HepG2 (cell line): ENCODE measurements around the gene ISG20L2. TPM values are rescaled to one million over a fixed set of nuclear protein-coding genes. Genes with fewer than 3 reads are reported as not detected.
A peak's percentile ranks its signal among the peaks of the same experiment; 100 is the strongest.

Experiments used
- AGO2 ChIP-seq: fragments of 200-400 bp; formaldehyde crosslinking; optimal IDR thresholded peaks from 2 replicates; pipeline ENCODE3; 2017; ENCODE audit warnings: mild to moderate bottlenecking, low read depth, low read length, moderate library complexity
- DR1 ChIP-seq: sonication (generic); formaldehyde crosslinking; IDR thresholded peaks from 2 replicates; pipeline ENCODE4 v1.8.0; 2021; ENCODE audit warnings: mild to moderate bottlenecking, missing genetic modification reagents, inconsistent platforms
- KAT7 ChIP-seq: IDR thresholded peaks from 2 replicates; pipeline ENCODE4 v1.6.1; 2018; ENCODE audit warnings: borderline replicate concordance, missing compliant biosample characterization
- KMT2A ChIP-seq: sonication (generic); formaldehyde crosslinking; IDR thresholded peaks from 2 replicates; pipeline ENCODE4 v1.4.0; 2020; ENCODE audit warnings: missing genetic modification reagents
- MTA3 ChIP-seq: sonication (generic); formaldehyde crosslinking; IDR thresholded peaks from 2 replicates; pipeline ENCODE4 v1.4.0; 2020; ENCODE audit warnings: missing genetic modification reagents
- ZNF337 ChIP-seq: sonication (generic); formaldehyde crosslinking; IDR thresholded peaks from 2 replicates; pipeline ENCODE4 v1.5.1; 2020; ENCODE audit warnings: missing genetic modification reagents, low read depth, mild to moderate bottlenecking, borderline replicate concordance
- ZNF430 ChIP-seq: sonication (generic); formaldehyde crosslinking; IDR thresholded peaks from 2 replicates; pipeline ENCODE4 v1.9.0; 2021; ENCODE audit warnings: mild to moderate bottlenecking, missing genetic modification reagents
- ZNF543 ChIP-seq: sonication (generic); formaldehyde crosslinking; IDR thresholded peaks from 2 replicates; pipeline ENCODE4 v1.4.0; 2020; ENCODE audit warnings: mild to moderate bottlenecking, missing genetic modification reagents
- ZNF75D ChIP-seq: sonication (generic); formaldehyde crosslinking; IDR thresholded peaks from 2 replicates; pipeline ENCODE4 v1.8.1; 2023; ENCODE audit warnings: missing genetic modification reagents, mild to moderate bottlenecking, borderline replicate concordance
- polyA plus RNA-seq, 8 experiments: library from polyadenylated mRNA; depleted of rRNA in 3 of 8; stranded (reverse) in 7 of 8; unstranded in 1 of 8; fragments of >200 nt; fragmentation: Illumina TruSeq in 4 of 8; extraction: Trizol in 4 of 8; gene quantifications; 2 replicates each; pipeline versions ENCODE4 v1.2.1 to v1.2.3, GENCODE V29; 2011 to 2016; ENCODE audit warnings: low read depth in 4 of 8, missing spikeins in 1 of 8, mixed read lengths in 1 of 8; ENCODE audit not compliant: insufficient read depth in 1 of 8
- total RNA-seq, 5 experiments: library from RNA; depleted of rRNA; stranded (reverse); fragments of >200 nt; fragmentation: Illumina TruSeq; extraction: Trizol; gene quantifications; 2 replicates each; pipeline ENCODE4 v1.2.3, GENCODE V29; 2016; ENCODE audit warnings: low read depth in 1 of 5
- TF ChIP-seq, protein P1 (sequence below): sonication (generic); formaldehyde crosslinking; IDR thresholded peaks from 2 replicates; pipeline ENCODE4 v1.9.0; 2021; ENCODE audit warnings: missing genetic modification reagents, mild to moderate bottlenecking, borderline replicate concordance
- TF ChIP-seq, protein P2 (sequence below): sonication (generic); formaldehyde crosslinking; IDR thresholded peaks from 2 replicates; pipeline ENCODE4 v1.5.1; 2020; ENCODE audit warnings: mild to moderate bottlenecking, moderate library complexity, missing genetic modification reagents
- TF ChIP-seq, protein P3 (sequence below): sonication (generic); formaldehyde crosslinking; IDR thresholded peaks from 2 replicates; pipeline ENCODE4 v1.4.0; 2020; ENCODE audit warnings: missing genetic modification reagents
- TF ChIP-seq, protein P4 (sequence below): sonication (generic); formaldehyde crosslinking; IDR thresholded peaks from 2 replicates; pipeline ENCODE4 v1.4.0; 2020; ENCODE audit warnings: missing genetic modification reagents, borderline replicate concordance
- TF ChIP-seq, protein P5 (sequence below): sonication (generic); formaldehyde crosslinking; IDR thresholded peaks from 2 replicates; pipeline ENCODE4 v1.4.0; 2020; ENCODE audit warnings: mild to moderate bottlenecking, low read depth, missing genetic modification reagents
- TF ChIP-seq, protein P6 (sequence below): sonication (generic); formaldehyde crosslinking; IDR thresholded peaks from 2 replicates; pipeline ENCODE4 v1.5.1; 2020; ENCODE audit warnings: missing genetic modification reagents, mild to moderate bottlenecking, borderline replicate concordance

The ISG20L2 gene
- total and polyA plus RNA-seq, 2 of the 13 experiments (the other 11 are each of a cell fraction or from before 2014, with no cell fraction given) = 19.8 to 21.3 TPM

DNA sequence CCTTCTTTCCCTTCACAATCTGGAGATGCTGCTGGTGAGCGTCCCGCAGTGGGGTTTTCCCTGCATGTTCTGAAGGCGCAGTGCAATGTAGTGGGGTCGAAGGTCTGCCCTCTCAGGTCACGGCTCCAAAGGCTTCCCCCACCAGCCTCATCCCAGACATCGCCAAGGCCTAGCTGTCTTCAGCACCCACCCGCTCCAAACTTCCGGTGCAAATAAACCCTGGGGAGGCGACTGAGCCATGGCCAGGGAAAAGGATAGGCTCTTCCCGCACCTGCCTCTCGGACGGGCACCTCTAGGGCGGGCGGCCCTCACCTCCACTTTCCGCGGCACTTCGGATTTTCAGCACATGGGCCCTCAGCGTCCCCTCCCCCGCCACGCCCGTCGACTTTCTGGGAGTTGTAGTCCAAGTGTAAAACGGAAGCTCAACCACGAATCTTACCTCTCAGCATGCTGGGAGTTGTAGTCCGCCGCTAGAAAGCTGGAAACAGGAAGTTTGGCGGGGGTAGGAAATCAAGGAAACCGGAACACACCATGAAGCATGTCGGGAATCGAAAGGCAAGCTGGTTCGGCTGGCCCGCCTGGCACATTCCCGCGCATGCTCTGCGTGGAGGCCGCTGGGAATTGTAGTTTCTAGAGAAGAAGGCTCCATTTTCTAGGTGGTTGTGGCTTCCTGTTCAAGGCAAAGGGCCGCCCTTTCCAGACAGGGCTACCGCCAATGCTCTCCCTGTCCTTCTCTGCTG, 12.3 kb upstream of the ISG20L2 start, which contains the start of gene MRPL24 (continued):
- TF ChIP-seq, protein P1, sequence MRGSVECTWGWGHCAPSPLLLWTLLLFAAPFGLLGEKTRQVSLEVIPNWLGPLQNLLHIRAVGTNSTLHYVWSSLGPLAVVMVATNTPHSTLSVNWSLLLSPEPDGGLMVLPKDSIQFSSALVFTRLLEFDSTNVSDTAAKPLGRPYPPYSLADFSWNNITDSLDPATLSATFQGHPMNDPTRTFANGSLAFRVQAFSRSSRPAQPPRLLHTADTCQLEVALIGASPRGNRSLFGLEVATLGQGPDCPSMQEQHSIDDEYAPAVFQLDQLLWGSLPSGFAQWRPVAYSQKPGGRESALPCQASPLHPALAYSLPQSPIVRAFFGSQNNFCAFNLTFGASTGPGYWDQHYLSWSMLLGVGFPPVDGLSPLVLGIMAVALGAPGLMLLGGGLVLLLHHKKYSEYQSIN (CRISPR knock-in tag) = no peak
- TF ChIP-seq KMT2A (CRISPR knock-in tag) = peak; percentile 78
- TF ChIP-seq, protein P2, sequence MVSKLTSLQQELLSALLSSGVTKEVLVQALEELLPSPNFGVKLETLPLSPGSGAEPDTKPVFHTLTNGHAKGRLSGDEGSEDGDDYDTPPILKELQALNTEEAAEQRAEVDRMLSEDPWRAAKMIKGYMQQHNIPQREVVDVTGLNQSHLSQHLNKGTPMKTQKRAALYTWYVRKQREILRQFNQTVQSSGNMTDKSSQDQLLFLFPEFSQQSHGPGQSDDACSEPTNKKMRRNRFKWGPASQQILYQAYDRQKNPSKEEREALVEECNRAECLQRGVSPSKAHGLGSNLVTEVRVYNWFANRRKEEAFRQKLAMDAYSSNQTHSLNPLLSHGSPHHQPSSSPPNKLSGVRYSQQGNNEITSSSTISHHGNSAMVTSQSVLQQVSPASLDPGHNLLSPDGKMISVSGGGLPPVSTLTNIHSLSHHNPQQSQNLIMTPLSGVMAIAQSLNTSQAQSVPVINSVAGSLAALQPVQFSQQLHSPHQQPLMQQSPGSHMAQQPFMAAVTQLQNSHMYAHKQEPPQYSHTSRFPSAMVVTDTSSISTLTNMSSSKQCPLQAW = peak; percentile 98
- TF ChIP-seq AGO2 = peak; percentile 79
- no peak for TF ChIP-seq ZNF75D (CRISPR knock-in tag)
- TF ChIP-seq, protein P3, sequence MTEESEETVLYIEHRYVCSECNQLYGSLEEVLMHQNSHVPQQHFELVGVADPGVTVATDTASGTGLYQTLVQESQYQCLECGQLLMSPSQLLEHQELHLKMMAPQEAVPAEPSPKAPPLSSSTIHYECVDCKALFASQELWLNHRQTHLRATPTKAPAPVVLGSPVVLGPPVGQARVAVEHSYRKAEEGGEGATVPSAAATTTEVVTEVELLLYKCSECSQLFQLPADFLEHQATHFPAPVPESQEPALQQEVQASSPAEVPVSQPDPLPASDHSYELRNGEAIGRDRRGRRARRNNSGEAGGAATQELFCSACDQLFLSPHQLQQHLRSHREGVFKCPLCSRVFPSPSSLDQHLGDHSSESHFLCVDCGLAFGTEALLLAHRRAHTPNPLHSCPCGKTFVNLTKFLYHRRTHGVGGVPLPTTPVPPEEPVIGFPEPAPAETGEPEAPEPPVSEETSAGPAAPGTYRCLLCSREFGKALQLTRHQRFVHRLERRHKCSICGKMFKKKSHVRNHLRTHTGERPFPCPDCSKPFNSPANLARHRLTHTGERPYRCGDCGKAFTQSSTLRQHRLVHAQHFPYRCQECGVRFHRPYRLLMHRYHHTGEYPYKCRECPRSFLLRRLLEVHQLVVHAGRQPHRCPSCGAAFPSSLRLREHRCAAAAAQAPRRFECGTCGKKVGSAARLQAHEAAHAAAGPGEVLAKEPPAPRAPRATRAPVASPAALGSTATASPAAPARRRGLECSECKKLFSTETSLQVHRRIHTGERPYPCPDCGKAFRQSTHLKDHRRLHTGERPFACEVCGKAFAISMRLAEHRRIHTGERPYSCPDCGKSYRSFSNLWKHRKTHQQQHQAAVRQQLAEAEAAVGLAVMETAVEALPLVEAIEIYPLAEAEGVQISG (CRISPR knock-in tag) = peak; percentile 99
- no peak for TF ChIP-seq MTA3
- TF ChIP-seq, protein P4, sequence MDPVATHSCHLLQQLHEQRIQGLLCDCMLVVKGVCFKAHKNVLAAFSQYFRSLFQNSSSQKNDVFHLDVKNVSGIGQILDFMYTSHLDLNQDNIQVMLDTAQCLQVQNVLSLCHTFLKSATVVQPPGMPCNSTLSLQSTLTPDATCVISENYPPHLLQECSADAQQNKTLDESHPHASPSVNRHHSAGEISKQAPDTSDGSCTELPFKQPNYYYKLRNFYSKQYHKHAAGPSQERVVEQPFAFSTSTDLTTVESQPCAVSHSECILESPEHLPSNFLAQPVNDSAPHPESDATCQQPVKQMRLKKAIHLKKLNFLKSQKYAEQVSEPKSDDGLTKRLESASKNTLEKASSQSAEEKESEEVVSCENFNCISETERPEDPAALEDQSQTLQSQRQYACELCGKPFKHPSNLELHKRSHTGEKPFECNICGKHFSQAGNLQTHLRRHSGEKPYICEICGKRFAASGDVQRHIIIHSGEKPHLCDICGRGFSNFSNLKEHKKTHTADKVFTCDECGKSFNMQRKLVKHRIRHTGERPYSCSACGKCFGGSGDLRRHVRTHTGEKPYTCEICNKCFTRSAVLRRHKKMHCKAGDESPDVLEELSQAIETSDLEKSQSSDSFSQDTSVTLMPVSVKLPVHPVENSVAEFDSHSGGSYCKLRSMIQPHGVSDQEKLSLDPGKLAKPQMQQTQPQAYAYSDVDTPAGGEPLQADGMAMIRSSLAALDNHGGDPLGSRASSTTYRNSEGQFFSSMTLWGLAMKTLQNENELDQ = no peak
- TF ChIP-seq KAT7 (CRISPR knock-in tag) = 0 out of 2 replicates have a peak, but pooled peaks have one; percentile 21
- TF ChIP-seq ZNF543 (CRISPR knock-in tag) = peak; percentile 91
- TF ChIP-seq ZNF337 = 0 out of 2 replicates have a peak, but pooled peaks have one; percentile 50
- TF ChIP-seq DR1 (CRISPR knock-in tag) = peak; percentile 88
- TF ChIP-seq ZNF430 (CRISPR knock-in tag) = peak; percentile 75; the same call in 1 of the 2 replicates
- TF ChIP-seq, protein P5, sequence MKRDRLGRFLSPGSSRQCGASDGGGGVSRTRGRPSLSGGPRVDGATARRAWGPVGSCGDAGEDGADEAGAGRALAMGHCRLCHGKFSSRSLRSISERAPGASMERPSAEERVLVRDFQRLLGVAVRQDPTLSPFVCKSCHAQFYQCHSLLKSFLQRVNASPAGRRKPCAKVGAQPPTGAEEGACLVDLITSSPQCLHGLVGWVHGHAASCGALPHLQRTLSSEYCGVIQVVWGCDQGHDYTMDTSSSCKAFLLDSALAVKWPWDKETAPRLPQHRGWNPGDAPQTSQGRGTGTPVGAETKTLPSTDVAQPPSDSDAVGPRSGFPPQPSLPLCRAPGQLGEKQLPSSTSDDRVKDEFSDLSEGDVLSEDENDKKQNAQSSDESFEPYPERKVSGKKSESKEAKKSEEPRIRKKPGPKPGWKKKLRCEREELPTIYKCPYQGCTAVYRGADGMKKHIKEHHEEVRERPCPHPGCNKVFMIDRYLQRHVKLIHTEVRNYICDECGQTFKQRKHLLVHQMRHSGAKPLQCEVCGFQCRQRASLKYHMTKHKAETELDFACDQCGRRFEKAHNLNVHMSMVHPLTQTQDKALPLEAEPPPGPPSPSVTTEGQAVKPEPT = peak; percentile 90
- TF ChIP-seq, protein P6, sequence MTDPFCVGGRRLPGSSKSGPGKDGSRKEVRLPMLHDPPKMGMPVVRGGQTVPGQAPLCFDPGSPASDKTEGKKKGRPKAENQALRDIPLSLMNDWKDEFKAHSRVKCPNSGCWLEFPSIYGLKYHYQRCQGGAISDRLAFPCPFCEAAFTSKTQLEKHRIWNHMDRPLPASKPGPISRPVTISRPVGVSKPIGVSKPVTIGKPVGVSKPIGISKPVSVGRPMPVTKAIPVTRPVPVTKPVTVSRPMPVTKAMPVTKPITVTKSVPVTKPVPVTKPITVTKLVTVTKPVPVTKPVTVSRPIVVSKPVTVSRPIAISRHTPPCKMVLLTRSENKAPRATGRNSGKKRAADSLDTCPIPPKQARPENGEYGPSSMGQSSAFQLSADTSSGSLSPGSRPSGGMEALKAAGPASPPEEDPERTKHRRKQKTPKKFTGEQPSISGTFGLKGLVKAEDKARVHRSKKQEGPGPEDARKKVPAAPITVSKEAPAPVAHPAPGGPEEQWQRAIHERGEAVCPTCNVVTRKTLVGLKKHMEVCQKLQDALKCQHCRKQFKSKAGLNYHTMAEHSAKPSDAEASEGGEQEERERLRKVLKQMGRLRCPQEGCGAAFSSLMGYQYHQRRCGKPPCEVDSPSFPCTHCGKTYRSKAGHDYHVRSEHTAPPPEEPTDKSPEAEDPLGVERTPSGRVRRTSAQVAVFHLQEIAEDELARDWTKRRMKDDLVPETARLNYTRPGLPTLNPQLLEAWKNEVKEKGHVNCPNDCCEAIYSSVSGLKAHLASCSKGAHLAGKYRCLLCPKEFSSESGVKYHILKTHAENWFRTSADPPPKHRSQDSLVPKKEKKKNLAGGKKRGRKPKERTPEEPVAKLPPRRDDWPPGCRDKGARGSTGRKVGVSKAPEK (CRISPR knock-in tag) = no peak
